HEK293 (cell line): ENCODE results near the gene MRPS6.

Experiments used
- CTCF ChIA-PET: fragments of 350-600 bp; formaldehyde crosslinking; extraction: SDS; loops from one replicate; lab custom pipeline; 2021; ENCODE audit warnings: antibody characterized with exemption; lab: Yijun Ruan, JAX
- POLR2A ChIA-PET: fragments of 300-600 bp; formaldehyde crosslinking; extraction: SDS; loops from one replicate; lab custom pipeline; 2020; ENCODE audit warnings: antibody characterized with exemption, inconsistent platforms; lab: Yijun Ruan, JAX
- H3K27ac ChIP-seq: fragments of 200-500 bp; sonication (Bioruptor generic); 2 replicates; pipeline ENCODE4 v1.5.1; 2014; ENCODE audit warnings: low read depth, low read length, control low read depth, inconsistent platforms; ENCODE audit errors: extremely low read depth
- H3K36me3 ChIP-seq, 2 experiments: fragments of 200-500 bp in 1 of 2; sonication (Bioruptor generic) in 1 of 2; 1 replicate in 1 of 2; 2 replicates in 1 of 2; pipeline ENCODE4 v1.5.1; 2014 to 2017; ENCODE audit warnings: inconsistent platforms in 2 of 2, low read length in 2 of 2; ENCODE audit not compliant: control insufficient read depth in 2 of 2, insufficient read depth in 1 of 2
- H3K4me1 ChIP-seq: fragments of 200-500 bp; sonication (Bioruptor generic); 2 replicates; pipeline ENCODE4 v1.5.1; 2014; ENCODE audit warnings: mild to moderate bottlenecking, low read length, inconsistent platforms; ENCODE audit not compliant: control insufficient read depth, insufficient read depth
- H3K4me3 ChIP-seq: 2 replicates; pipeline ENCODE4 v1.5.1; 2011; ENCODE audit warnings: low read depth, mild to moderate bottlenecking, control low read depth, low read length, moderate library complexity
- H3K9me3 ChIP-seq: fragments of 200-500 bp; sonication (Bioruptor generic); 2 replicates; pipeline ENCODE4 v1.5.1; 2014; ENCODE audit warnings: low read depth, low read length, inconsistent platforms; ENCODE audit not compliant: control insufficient read depth, insufficient read depth
- KLF16 ChIP-seq: fragments of 450-650 bp; formaldehyde crosslinking; IDR thresholded peaks from 2 replicates; pipeline ENCODE4 v1.5.1; 2017; ENCODE audit warnings: missing biosample characterization, missing genetic modification characterization
- MEIS1 ChIP-seq: sonication (generic); formaldehyde crosslinking; IDR thresholded peaks from 2 replicates; pipeline ENCODE4 v1.8.1; 2022; ENCODE audit warnings: missing genetic modification reagents, mild to moderate bottlenecking, borderline replicate concordance
- SCRT2 ChIP-seq: fragments of 450-650 bp; formaldehyde crosslinking; IDR thresholded peaks from 2 replicates; pipeline ENCODE4 v1.5.1; 2016; ENCODE audit warnings: missing biosample characterization, missing genetic modification characterization
- TCF7L2 ChIP-seq: IDR thresholded peaks from 2 replicates; pipeline ENCODE4 v1.6.1; 2011; ENCODE audit warnings: low read depth, mild to moderate bottlenecking, inconsistent platforms, low read length, moderate library complexity, borderline replicate concordance
- ZNF138 ChIP-seq: fragments of 450-650 bp; formaldehyde crosslinking; IDR thresholded peaks from 2 replicates; pipeline ENCODE4 v1.5.1; 2016; ENCODE audit warnings: missing biosample characterization, missing genetic modification characterization, borderline replicate concordance
- ZNF155 ChIP-seq: fragments of 450-650 bp; formaldehyde crosslinking; IDR thresholded peaks from 2 replicates; pipeline ENCODE4 v1.5.1; 2016; ENCODE audit warnings: missing biosample characterization, missing genetic modification characterization
- ZNF19 ChIP-seq: fragments of 450-650 bp; formaldehyde crosslinking; IDR thresholded peaks from 2 replicates; pipeline ENCODE4; 2016; ENCODE audit warnings: missing biosample characterization, missing genetic modification characterization, low read depth
- ZNF2 ChIP-seq: fragments of 450-650 bp; formaldehyde crosslinking; IDR thresholded peaks from 2 replicates; pipeline ENCODE4 v1.5.1; 2016; ENCODE audit warnings: missing biosample characterization, missing genetic modification characterization
- ZNF214 ChIP-seq: fragments of 450-650 bp; formaldehyde crosslinking; IDR thresholded peaks from 2 replicates; pipeline ENCODE4 v1.5.1; 2017; ENCODE audit warnings: missing biosample characterization, mild to moderate bottlenecking, missing genetic modification characterization, borderline replicate concordance
- ZNF324 ChIP-seq: fragments of 450-650 bp; formaldehyde crosslinking; IDR thresholded peaks from 2 replicates; pipeline ENCODE4 v1.5.1; 2016; ENCODE audit warnings: missing biosample characterization, missing genetic modification characterization
- ZNF341 ChIP-seq: fragments of 450-650 bp; formaldehyde crosslinking; IDR thresholded peaks from 2 replicates; pipeline ENCODE4; 2016; ENCODE audit warnings: low read depth, missing biosample characterization, missing genetic modification characterization
- ZNF366 ChIP-seq: fragments of 450-650 bp; formaldehyde crosslinking; conservative IDR thresholded peaks from 2 replicates; pipeline ENCODE4 v1.5.1; 2016; ENCODE audit warnings: missing biosample characterization, missing genetic modification characterization
- ZNF501 ChIP-seq: fragments of 450-650 bp; formaldehyde crosslinking; IDR thresholded peaks from 2 replicates; pipeline ENCODE4 v1.5.1; 2016; ENCODE audit warnings: missing biosample characterization, missing genetic modification characterization
- ZNF548 ChIP-seq: fragments of 450-650 bp; formaldehyde crosslinking; IDR thresholded peaks from 2 replicates; pipeline ENCODE4 v1.5.1; 2016; ENCODE audit warnings: missing biosample characterization, missing genetic modification characterization
- ZNF560 ChIP-seq: fragments of 450-650 bp; formaldehyde crosslinking; IDR thresholded peaks from 2 replicates; pipeline ENCODE4 v1.5.1; 2017; ENCODE audit warnings: missing biosample characterization, missing genetic modification characterization, borderline replicate concordance
- ZNF571 ChIP-seq: fragments of 450-650 bp; formaldehyde crosslinking; IDR thresholded peaks from 2 replicates; pipeline ENCODE4 v1.5.0; 2017; ENCODE audit warnings: missing biosample characterization, missing genetic modification characterization
- ZNF837 ChIP-seq: fragments of 450-650 bp; formaldehyde crosslinking; IDR thresholded peaks from 2 replicates; pipeline ENCODE4 v1.5.1; 2016; ENCODE audit warnings: missing biosample characterization, missing genetic modification characterization
- TF ChIP-seq, protein P1 (sequence below): fragments of 450-650 bp; formaldehyde crosslinking; IDR thresholded peaks from 2 replicates; pipeline ENCODE4 v1.5.1; 2016; ENCODE audit warnings: missing biosample characterization, missing genetic modification characterization
- TF ChIP-seq, protein P2 (sequence below): fragments of 450-650 bp; formaldehyde crosslinking; IDR thresholded peaks from 2 replicates; pipeline ENCODE4 v1.5.1; 2016; ENCODE audit warnings: missing biosample characterization, missing genetic modification characterization
- TF ChIP-seq, protein P3 (sequence below): fragments of 450-650 bp; formaldehyde crosslinking; IDR thresholded peaks from 2 replicates; pipeline ENCODE4 v1.5.1; 2016; ENCODE audit warnings: missing biosample characterization, missing genetic modification characterization
- TF ChIP-seq, protein P4 (sequence below): fragments of 450-650 bp; formaldehyde crosslinking; IDR thresholded peaks from 2 replicates; pipeline ENCODE4 v1.5.1; 2016; ENCODE audit warnings: missing biosample characterization, missing genetic modification characterization
- TF ChIP-seq, protein P5 (sequence below): fragments of 450-650 bp; formaldehyde crosslinking; conservative IDR thresholded peaks from 2 replicates; pipeline ENCODE4 v1.5.1; 2016; ENCODE audit warnings: low read depth, missing biosample characterization, missing genetic modification characterization

MRPS6 gene

DNA sequence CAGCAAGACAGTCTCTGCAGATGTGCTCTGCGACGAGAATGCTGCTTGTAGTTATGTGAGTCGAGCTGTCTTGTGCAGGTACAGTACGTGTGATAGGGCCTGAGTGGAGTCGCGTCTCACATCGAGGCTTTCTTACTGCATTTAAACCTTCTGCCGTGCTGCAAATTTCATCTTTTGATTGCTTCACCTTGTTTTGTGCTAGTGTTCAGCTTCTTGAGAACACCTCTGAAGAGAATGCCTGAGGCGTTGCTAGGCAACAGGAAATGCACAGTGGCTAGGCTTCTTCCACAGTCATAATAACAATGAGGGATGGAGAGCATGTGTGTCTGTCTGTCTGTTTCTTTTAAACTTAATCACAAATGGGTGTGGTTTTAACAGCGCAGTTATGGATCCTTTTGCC, 52.9 kb downstream of the MRPS6 start:
- no peak for TF ChIP-seq ZNF366 (tag by site-specific recombination)
- TF ChIP-seq, protein P1, sequence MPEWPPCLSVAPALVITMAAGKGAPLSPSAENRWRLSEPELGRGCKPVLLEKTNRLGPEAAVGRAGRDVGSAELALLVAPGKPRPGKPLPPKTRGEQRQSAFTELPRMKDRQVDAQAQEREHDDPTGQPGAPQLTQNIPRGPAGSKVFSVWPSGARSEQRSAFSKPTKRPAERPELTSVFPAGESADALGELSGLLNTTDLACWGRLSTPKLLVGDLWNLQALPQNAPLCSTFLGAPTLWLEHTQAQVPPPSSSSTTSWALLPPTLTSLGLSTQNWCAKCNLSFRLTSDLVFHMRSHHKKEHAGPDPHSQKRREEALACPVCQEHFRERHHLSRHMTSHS = no peak
- TF ChIP-seq, all 188 proteins: peak for 0
- Histone ChIP-seq H3K36me3 (peaks cover 0 to 10% of the 10 kb centered on the region in 2 experiments; a peak in 1 of 3 replicates), H3K4me3 (no peak overlapping the region), H3K4me1 (peaks cover 28% of the 10 kb centered on the region), H3K27ac (no peak overlapping the region), H3K9me3 (no peaks in the 10 kb centered on the region)
- ChIA-PET CTCF (no interaction called here), POLR2A (no interaction called here)

DNA sequence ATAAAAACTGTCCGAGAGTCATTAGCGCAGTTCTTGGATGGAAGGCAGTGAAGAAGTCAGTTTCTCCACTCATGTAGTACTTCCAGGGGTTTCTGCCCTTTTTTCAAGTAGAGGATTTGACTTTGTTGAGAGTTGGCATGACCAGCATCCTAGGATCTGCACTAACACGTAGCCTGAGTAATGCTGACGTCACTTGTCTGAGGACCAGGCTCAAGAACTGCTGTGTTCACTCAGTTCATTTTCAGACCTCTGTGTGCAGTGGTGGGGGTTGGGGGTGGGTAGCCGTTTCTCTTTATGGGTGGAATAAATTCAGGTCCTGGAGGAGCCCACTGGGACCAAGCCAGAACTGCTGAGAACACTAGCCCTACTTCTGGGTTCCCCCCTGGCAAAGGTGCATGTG, 53.3 kb downstream of the MRPS6 start:
- ChIA-PET CTCF (no interaction called here), POLR2A (no interaction called here)
- Histone ChIP-seq H3K9me3 (no peaks in the 10 kb centered on the region), H3K4me1 (peaks cover 28% of the 10 kb centered on the region), H3K4me3 (no peak overlapping the region), H3K36me3 (peaks cover 0 to 10% of the 10 kb centered on the region in 2 experiments; a peak in 1 of 3 replicates), H3K27ac (no peak overlapping the region)
- TF ChIP-seq TCF7L2 = no peak
- TF ChIP-seq ZNF324 = no peak
- TF ChIP-seq ZNF571 (tag by site-specific recombination) = no peak
- TF ChIP-seq ZNF155 = no peak
- TF ChIP-seq ZNF837 (tag by site-specific recombination) = no peak
- TF ChIP-seq ZNF2 (tag by site-specific recombination) = no peak
- no peak for TF ChIP-seq ZNF560 (tag by site-specific recombination)
- no peak for TF ChIP-seq ZNF214

DNA sequence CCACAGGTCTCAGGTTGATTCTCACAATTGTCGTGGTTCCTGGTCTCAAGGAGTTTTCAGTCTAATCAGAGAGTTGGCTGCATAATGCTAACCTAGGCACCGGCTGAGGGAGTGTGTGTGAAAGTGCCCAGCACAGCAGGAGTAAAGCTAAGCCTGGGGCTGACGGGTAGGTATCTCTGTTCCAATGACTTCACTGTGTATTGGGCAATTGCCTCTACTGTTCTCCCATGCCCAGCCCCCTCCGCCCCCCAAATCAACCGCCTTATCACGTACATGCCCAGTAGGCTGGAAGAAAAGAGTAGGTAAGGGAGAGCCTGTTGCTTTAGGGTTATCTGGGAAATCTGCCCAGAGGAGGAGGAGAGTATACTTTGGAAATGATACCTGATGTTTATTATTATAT, 54.7 kb downstream of the MRPS6 start:
- Histone ChIP-seq H3K36me3 (peaks cover 0 to 10% of the 10 kb centered on the region in 2 experiments; a peak in 1 of 3 replicates), H3K4me1 (peaks cover 26% of the 10 kb centered on the region), H3K4me3 (no peak overlapping the region), H3K27ac (no peak overlapping the region), H3K9me3 (no peaks in the 10 kb centered on the region)
- ChIA-PET POLR2A (no interaction called here), CTCF (interaction anchor here (0.7 to 2.9 kb wide), 2 partner anchors 8 to 33 kb away, joined by 4 to 12 read pairs; no protein-coding TSS in a partner anchor)
- no peak for TF ChIP-seq ZNF324
- TF ChIP-seq SCRT2 (tag by site-specific recombination) = peak; percentile 87
- TF ChIP-seq, protein P2, sequence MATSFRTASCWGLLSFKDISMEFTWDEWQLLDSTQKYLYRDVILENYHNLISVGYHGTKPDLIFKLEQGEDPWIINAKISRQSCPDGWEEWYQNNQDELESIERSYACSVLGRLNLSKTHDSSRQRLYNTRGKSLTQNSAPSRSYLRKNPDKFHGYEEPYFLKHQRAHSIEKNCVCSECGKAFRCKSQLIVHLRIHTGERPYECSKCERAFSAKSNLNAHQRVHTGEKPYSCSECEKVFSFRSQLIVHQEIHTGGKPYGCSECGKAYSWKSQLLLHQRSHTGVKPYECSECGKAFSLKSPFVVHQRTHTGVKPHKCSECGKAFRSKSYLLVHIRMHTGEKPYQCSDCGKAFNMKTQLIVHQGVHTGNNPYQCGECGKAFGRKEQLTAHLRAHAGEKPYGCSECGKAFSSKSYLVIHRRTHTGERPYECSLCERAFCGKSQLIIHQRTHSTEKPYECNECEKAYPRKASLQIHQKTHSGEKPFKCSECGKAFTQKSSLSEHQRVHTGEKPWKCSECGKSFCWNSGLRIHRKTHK (tag by site-specific recombination) = no peak
- TF ChIP-seq, protein P3, sequence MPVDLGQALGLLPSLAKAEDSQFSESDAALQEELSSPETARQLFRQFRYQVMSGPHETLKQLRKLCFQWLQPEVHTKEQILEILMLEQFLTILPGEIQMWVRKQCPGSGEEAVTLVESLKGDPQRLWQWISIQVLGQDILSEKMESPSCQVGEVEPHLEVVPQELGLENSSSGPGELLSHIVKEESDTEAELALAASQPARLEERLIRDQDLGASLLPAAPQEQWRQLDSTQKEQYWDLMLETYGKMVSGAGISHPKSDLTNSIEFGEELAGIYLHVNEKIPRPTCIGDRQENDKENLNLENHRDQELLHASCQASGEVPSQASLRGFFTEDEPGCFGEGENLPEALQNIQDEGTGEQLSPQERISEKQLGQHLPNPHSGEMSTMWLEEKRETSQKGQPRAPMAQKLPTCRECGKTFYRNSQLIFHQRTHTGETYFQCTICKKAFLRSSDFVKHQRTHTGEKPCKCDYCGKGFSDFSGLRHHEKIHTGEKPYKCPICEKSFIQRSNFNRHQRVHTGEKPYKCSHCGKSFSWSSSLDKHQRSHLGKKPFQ (tag by site-specific recombination) = no peak
- no peak for TF ChIP-seq MEIS1 (CRISPR knock-in tag)
- no peak for TF ChIP-seq KLF16 (tag by site-specific recombination)
- TF ChIP-seq ZNF548 (tag by site-specific recombination) = no peak
- no peak for TF ChIP-seq ZNF19 (tag by site-specific recombination)
- TF ChIP-seq, protein P4, sequence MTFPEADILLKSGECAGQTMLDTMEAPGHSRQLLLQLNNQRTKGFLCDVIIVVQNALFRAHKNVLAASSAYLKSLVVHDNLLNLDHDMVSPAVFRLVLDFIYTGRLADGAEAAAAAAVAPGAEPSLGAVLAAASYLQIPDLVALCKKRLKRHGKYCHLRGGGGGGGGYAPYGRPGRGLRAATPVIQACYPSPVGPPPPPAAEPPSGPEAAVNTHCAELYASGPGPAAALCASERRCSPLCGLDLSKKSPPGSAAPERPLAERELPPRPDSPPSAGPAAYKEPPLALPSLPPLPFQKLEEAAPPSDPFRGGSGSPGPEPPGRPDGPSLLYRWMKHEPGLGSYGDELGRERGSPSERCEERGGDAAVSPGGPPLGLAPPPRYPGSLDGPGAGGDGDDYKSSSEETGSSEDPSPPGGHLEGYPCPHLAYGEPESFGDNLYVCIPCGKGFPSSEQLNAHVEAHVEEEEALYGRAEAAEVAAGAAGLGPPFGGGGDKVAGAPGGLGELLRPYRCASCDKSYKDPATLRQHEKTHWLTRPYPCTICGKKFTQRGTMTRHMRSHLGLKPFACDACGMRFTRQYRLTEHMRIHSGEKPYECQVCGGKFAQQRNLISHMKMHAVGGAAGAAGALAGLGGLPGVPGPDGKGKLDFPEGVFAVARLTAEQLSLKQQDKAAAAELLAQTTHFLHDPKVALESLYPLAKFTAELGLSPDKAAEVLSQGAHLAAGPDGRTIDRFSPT (tag by site-specific recombination) = no peak
- peak; percentile 59 for TF ChIP-seq ZNF341 (tag by site-specific recombination)
- no peak for TF ChIP-seq ZNF138 (tag by site-specific recombination)
- TF ChIP-seq, protein P5, sequence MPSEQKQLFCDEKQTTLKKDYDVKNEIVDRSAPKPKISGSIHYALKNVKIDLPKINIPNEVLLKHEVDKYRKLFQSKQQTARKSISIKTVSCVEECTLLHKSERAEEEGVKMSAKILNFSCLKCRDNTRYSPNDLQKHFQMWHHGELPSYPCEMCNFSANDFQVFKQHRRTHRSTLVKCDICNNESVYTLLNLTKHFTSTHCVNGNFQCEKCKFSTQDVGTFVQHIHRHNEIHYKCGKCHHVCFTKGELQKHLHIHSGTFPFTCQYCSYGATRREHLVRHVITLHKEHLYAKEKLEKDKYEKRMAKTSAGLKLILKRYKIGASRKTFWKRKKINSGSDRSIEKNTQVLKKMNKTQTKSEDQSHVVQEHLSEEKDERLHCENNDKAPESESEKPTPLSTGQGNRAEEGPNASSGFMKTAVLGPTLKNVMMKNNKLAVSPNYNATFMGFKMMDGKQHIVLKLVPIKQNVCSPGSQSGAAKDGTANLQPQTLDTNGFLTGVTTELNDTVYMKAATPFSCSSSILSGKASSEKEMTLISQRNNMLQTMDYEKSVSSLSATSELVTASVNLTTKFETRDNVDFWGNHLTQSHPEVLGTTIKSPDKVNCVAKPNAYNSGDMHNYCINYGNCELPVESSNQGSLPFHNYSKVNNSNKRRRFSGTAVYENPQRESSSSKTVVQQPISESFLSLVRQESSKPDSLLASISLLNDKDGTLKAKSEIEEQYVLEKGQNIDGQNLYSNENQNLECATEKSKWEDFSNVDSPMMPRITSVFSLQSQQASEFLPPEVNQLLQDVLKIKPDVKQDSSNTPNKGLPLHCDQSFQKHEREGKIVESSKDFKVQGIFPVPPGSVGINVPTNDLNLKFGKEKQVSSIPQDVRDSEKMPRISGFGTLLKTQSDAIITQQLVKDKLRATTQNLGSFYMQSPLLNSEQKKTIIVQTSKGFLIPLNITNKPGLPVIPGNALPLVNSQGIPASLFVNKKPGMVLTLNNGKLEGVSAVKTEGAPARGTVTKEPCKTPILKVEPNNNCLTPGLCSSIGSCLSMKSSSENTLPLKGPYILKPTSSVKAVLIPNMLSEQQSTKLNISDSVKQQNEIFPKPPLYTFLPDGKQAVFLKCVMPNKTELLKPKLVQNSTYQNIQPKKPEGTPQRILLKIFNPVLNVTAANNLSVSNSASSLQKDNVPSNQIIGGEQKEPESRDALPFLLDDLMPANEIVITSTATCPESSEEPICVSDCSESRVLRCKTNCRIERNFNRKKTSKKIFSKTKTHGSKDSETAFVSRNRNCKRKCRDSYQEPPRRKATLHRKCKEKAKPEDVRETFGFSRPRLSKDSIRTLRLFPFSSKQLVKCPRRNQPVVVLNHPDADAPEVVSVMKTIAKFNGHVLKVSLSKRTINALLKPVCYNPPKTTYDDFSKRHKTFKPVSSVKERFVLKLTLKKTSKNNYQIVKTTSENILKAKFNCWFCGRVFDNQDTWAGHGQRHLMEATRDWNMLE = no peak
- TF ChIP-seq ZNF501 (tag by site-specific recombination) = no peak
